HuH-7 (cell line): ENCODE measurements around the gene SLC6A5.
A peak's percentile ranks its signal among the peaks of the same experiment; 100 is the strongest.

Experiments used
- DNase-seq: peaks from one replicate; pipeline ENCODE4 v3.0.0; 2011; ENCODE audit warnings: low spot score

The SLC6A5 gene

GRCh38 chr11:20620988-20621387 is 21.6 kb downstream of the SLC6A5 start:
- no peak for DNase-seq

GRCh38 chr11:20621679-20622078 is 22.3 kb downstream of the SLC6A5 start:
- DNase-seq = no peak

GRCh38 chr11:20623252-20623651 is 23.8 kb downstream of the SLC6A5 start:
- no peak for DNase-seq

- no peak for DNase-seq
Observed at GRCh38 chr11:20626279-20626678, 26.9 kb downstream of the SLC6A5 start.

- no peak for DNase-seq
Observed at GRCh38 chr11:20627026-20627425, 27.6 kb downstream of the SLC6A5 start.

GRCh38 chr11:20627701-20628100 is 28.3 kb downstream of the SLC6A5 start:
- no peak for DNase-seq

GRCh38 chr11:20631519-20632168 is 32.2 kb downstream of the SLC6A5 start:
- no peak for DNase-seq

GRCh38 chr11:20632169-20632532 is 32.7 kb downstream of the SLC6A5 start:
- no peak for DNase-seq

GRCh38 chr11:20634044-20634443 is 34.6 kb downstream of the SLC6A5 start:
- DNase-seq = peak; percentile 24

- no peak for DNase-seq
Observed at GRCh38 chr11:20634781-20635180, 35.4 kb downstream of the SLC6A5 start.

GRCh38 chr11:20638074-20638473 is 38.7 kb downstream of the SLC6A5 start:
- no peak for DNase-seq

- DNase-seq = no peak
Observed at GRCh38 chr11:20639688-20640087, 40.3 kb downstream of the SLC6A5 start.

GRCh38 chr11:20640401-20640800 is 41.0 kb downstream of the SLC6A5 start:
- no peak for DNase-seq

GRCh38 chr11:20644360-20644759 is 45.0 kb downstream of the SLC6A5 start:
- no peak for DNase-seq

GRCh38 chr11:20647976-20648565 is 48.7 kb downstream of the SLC6A5 start:
- DNase-seq = peak; percentile 50

GRCh38 chr11:20652150-20652806 is 52.9 kb downstream of the SLC6A5 start:
- DNase-seq = no peak

GRCh38 chr11:20654038-20654437 is 54.6 kb downstream of the SLC6A5 start:
- no peak for DNase-seq

- DNase-seq = no peak
Observed at GRCh38 chr11:20656901-20657300, 57.5 kb downstream of the SLC6A5 start.

- DNase-seq = no peak
Observed at GRCh38 chr11:20658135-20658534, 58.7 kb downstream of the SLC6A5 start.

GRCh38 chr11:20661445-20661844 is 62.0 kb downstream of the SLC6A5 start:
- no peak for DNase-seq

GRCh38 chr11:20661850-20662249 is 62.4 kb downstream of the SLC6A5 start:
- no peak for DNase-seq

GRCh38 chr11:20668131-20668809 is 68.9 kb downstream of the SLC6A5 start:
- no peak for DNase-seq
